ENCODE results near the gene LAMA5. TPM values are rescaled to one million over a fixed set of nuclear protein-coding genes. Genes with fewer than 3 reads are reported as not detected.

LAMA5 gene
- polyA plus RNA-seq, 1 of the 3 experiments (the other 2 are of a cell fraction): 27.2 TPM

DNA sequence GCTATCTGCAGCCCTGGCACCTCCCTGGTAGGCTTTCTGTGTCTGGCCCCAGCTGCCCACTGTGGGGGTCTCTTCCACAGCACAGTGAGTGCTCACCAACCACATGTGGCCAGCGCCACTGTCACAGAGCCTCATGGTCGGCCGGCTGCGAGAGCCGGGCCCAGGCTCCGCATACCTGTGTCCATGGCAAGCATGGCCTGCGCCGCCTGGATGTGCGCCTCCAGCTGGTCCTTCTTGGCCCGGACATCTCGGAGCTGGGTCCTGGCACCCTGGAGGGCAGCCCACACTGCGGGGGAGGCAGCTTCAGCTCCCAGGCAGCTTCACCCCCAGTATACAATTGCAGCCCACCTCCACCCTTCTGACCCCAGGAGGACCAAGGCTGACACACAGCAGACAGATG is 51.3 kb downstream of the LAMA5 start:
- H3K4me3 ChIP-seq (ENCODE audit: low read depth in 2 of 2, low read length in 1 of 2): no peak overlapping the region
- no peak for TF ChIP-seq FOXJ3 (CRISPR knock-in tag; IDR thresholded peaks at IDR 0.05)
- TF ChIP-seq, protein P1, sequence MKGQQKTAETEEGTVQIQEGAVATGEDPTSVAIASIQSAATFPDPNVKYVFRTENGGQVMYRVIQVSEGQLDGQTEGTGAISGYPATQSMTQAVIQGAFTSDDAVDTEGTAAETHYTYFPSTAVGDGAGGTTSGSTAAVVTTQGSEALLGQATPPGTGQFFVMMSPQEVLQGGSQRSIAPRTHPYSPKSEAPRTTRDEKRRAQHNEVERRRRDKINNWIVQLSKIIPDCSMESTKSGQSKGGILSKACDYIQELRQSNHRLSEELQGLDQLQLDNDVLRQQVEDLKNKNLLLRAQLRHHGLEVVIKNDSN (IDR thresholded peaks at IDR 0.05; ENCODE audit: borderline replicate concordance, low read depth): no peak
- TF ChIP-seq USF2 (IDR thresholded peaks at IDR 0.05; ENCODE audit: borderline replicate concordance, low read depth, low read length): no peak
- TF ChIP-seq JUND (IDR thresholded peaks at IDR 0.05): no peak
- TF ChIP-seq SIN3A (IDR thresholded peaks at IDR 0.05; ENCODE audit: borderline replicate concordance, low read depth, low read length): no peak
- no peak for TF ChIP-seq RCOR1 (IDR thresholded peaks at IDR 0.05; ENCODE audit: low read length)
- no peak for TF ChIP-seq MEF2A (IDR thresholded peaks at IDR 0.05; ENCODE audit: borderline replicate concordance, low read depth)
- TF ChIP-seq GATA2 (CRISPR knock-in tag; IDR thresholded peaks at IDR 0.05): no peak
- no peak for TF ChIP-seq POLR2AphosphoS5 (IDR thresholded peaks at IDR 0.05; ENCODE audit: low read depth, low read length)
- no peak for TF ChIP-seq RAD21 (IDR thresholded peaks at IDR 0.05; ENCODE audit: low read length)
- TF ChIP-seq MAX (IDR thresholded peaks at IDR 0.05; ENCODE audit: low read depth): no peak
- TF ChIP-seq CHD2 (IDR thresholded peaks at IDR 0.05; ENCODE audit: low read length, partially characterized antibody): no peak
- TF ChIP-seq TCF12 (IDR thresholded peaks at IDR 0.05): no peak
- TF ChIP-seq, protein P2, sequence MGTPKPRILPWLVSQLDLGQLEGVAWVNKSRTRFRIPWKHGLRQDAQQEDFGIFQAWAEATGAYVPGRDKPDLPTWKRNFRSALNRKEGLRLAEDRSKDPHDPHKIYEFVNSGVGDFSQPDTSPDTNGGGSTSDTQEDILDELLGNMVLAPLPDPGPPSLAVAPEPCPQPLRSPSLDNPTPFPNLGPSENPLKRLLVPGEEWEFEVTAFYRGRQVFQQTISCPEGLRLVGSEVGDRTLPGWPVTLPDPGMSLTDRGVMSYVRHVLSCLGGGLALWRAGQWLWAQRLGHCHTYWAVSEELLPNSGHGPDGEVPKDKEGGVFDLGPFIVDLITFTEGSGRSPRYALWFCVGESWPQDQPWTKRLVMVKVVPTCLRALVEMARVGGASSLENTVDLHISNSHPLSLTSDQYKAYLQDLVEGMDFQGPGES (IDR thresholded peaks at IDR 0.05; ENCODE audit: low read depth, low read length): no peak
- TF ChIP-seq MXI1 (IDR thresholded peaks at IDR 0.05; ENCODE audit: low read depth, low read length): no peak
- no peak for TF ChIP-seq RFX5 (IDR thresholded peaks at IDR 0.05; ENCODE audit: low read length)
- no peak for TF ChIP-seq TAF1 (IDR thresholded peaks at IDR 0.05; ENCODE audit: borderline replicate concordance, low read depth, low read length)
- no peaks in the 10 kb centered on the region for H3K4me1 ChIP-seq (ENCODE audit: control insufficient read depth in 1 of 2, insufficient read depth in 2 of 2, low read depth in 1 of 2, low read length in 1 of 2)
- WGBS (ENCODE audit: low lambda C conversion rate): 89% methylated on average over 5 of the region's 12 CpGs
- H2AFZ ChIP-seq (ENCODE audit: low read depth): no peak overlapping the region
- no peak overlapping the region for H3K9ac ChIP-seq
- POLR2A ChIA-PET: no interaction called here
- no peaks in the 10 kb centered on the region for H3K79me2 ChIP-seq (ENCODE audit: insufficient read depth)
- no peaks in the 10 kb centered on the region for H3K27me3 ChIP-seq (ENCODE audit: insufficient read depth)
- peaks cover 0 to 76% of the 10 kb centered on the region in 2 experiments for H3K36me3 ChIP-seq (replicated peaks in 1 of 2; ENCODE audit: control insufficient read depth in 1 of 2, insufficient read depth in 2 of 2, low read length in 1 of 2)
- no peak overlapping the region for H3K4me2 ChIP-seq
- H3K27ac ChIP-seq (ENCODE audit: low read depth in 2 of 2, low read length in 1 of 2): no peak overlapping the region
- H4K20me1 ChIP-seq (ENCODE audit: insufficient read depth): no peaks in the 10 kb centered on the region
- no peaks in the 10 kb centered on the region for H3K9me3 ChIP-seq
- H3K9me2 ChIP-seq: no peaks in the 10 kb centered on the region
- no peak for DNase-seq
- CTCF ChIA-PET: interaction anchor here (0.9 to 2.9 kb wide), 4 partner anchors 13 to 89 kb away, joined by 4 to 13 read pairs (median 4); partner anchors contain the start of gene ADRM1
- H3F3A ChIP-seq (replicated peaks; ENCODE audit: insufficient read depth): no peaks in the 10 kb centered on the region
